Ectodermal cell (in vitro differentiated cells): Measurements from ENCODE around the gene MAT2B. TPM values are rescaled to one million over a fixed set of nuclear protein-coding genes. Genes with fewer than 3 reads are reported as not detected.

Source experiments
- H3K27ac ChIP-seq: 2 replicates; pipeline ENCODE4 v1.7.0; 2013; ENCODE audit warnings: mild to moderate bottlenecking, low read depth, low read length; ENCODE audit not compliant: insufficient read depth, poor library complexity, severe bottlenecking
- H3K27me3 ChIP-seq: 2 replicates; pipeline ENCODE4 v1.7.0; 2013; ENCODE audit warnings: mild to moderate bottlenecking, low read length; ENCODE audit not compliant: insufficient read depth, control insufficient read depth, poor library complexity, severe bottlenecking
- H3K36me3 ChIP-seq: one replicate; pipeline ENCODE4 v1.7.0; 2013; ENCODE audit warnings: low read length; ENCODE audit not compliant: control insufficient read depth, insufficient read depth
- H3K4me1 ChIP-seq: one replicate; pipeline ENCODE4 v1.7.0; 2013; ENCODE audit warnings: low read length; ENCODE audit not compliant: control insufficient read depth, insufficient read depth
- H3K4me3 ChIP-seq: 2 replicates; pipeline ENCODE4 v1.7.0; 2013; ENCODE audit warnings: low read depth, low read length, control low read depth; ENCODE audit not compliant: insufficient read depth
- H3K9me3 ChIP-seq: 2 replicates; pipeline ENCODE4 v1.7.0; 2013; ENCODE audit warnings: mild to moderate bottlenecking, low read length, moderate library complexity; ENCODE audit not compliant: control insufficient read depth
- WGBS, 2 experiments: methylation state at CpG; one replicate each; pipeline ENCODE4 v1.1.7; 2013; ENCODE audit warnings: missing lambda C conversion rate in 2 of 2; 5-methylcytosine and 5-hydroxymethylcytosine counted together
- polyA plus RNA-seq, 4 experiments: library from polyadenylated mRNA; stranded (reverse); fragments of 50-300 nt; gene quantifications; one replicate each; pipeline ENCODE4 v1.2.3, GENCODE V29; 2013

MAT2B gene
- polyA plus RNA-seq (2013, experiment 1 of 4) = 62.4 TPM
- polyA plus RNA-seq (2013, experiment 2 of 4) = 61.6 TPM
- 53.8 TPM for polyA plus RNA-seq (2013, experiment 3 of 4)
- polyA plus RNA-seq (2013, experiment 4 of 4) = 59.8 TPM

DNA sequence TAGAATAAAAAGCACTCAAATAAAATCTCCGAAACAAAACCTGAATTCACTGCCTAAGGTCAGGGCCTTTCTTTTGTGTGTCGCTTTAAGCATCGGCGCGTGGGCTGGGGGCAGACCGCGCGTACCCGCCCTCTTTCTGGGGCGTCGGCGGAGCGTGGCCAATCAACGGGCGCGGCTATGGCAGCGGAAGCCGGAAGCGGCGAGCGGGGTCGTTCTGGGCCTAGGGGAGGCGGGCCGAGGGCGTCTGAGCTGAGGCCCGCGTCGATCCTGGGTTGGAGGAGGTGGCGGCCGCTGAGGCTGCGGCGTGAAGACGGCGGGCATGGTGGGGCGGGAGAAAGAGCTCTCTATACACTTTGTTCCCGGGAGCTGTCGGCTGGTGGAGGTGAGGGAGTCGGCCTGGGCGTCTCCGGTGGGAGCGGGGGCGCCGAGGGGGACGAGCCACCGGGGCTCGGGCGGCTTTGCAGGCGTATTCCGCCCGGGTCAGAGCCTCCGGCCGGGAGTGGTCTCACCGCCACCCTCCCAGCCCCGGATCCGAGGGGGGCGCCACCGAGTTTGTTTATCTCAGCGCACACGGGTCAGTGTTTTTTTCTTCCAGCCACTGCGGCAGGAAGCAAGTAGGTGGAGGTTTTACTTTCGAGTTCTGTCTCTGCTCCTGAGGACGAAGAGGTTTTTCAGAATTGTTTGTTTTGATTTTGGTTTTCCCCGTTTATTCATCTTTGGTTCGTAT is at the start of gene MAT2B:
TSS of gene MAT2B (plus strand) at position 252 of the 727 bp plus-strand sequence. CDS start at position 320, 68 bp downstream.
- peaks cover 9% of the 10 kb centered on the region for H3K4me1 ChIP-seq
- WGBS, 2 experiments = 0 to 1% methylated on average over 64 of the region's 64 CpGs
- peak within 1 kb of the TSS; percentile 57 for H3K4me3 ChIP-seq
- H3K27me3 ChIP-seq = no peaks in the 10 kb centered on the region
- H3K9me3 ChIP-seq = no peaks in the 10 kb centered on the region
- H3K36me3 ChIP-seq = no peaks in the 10 kb centered on the region
- H3K27ac ChIP-seq = peak within 1 kb of the TSS; percentile 93

DNA sequence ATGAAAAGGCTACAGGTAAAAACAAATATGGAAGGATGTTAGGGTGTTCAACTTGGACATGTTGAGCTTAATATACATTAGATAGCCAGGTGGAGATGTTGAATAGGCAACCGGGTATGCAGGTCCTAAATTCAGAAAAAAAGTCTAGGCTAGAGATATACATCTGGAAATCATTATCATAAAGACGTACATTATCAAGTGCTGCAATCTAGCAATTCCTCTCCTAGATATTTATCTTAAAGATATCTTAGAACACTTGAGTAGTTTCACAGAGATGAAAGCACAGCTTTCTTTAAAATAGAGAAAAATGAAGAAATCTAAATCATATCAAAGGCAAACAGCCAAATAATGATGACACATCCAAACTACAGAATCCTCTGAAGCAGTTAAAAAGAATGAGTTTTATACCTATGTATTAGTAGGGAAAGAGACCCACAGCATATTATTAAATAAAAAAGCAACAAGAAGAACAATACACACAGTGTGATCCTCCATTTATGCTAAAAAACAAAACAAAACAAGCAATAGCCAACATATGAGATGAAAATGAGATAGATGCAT is 49.3 kb upstream of the MAT2B start:
- 89 to 96% methylated on average over 2 of the region's 2 CpGs for WGBS, 2 experiments
- Histone ChIP-seq H3K4me1 (peaks cover 4% of the 10 kb centered on the region), H3K36me3 (peaks cover 14% of the 10 kb centered on the region)

GRCh38 chr5:163456840-163457239 is 48.6 kb upstream of the MAT2B start:
- Histone ChIP-seq H3K4me1 (peaks cover 4% of the 10 kb centered on the region), H3K27me3 (no peaks in the 10 kb centered on the region), H3K9me3 (no peaks in the 10 kb centered on the region), H3K27ac (no peak overlapping the region), H3K36me3 (peaks cover 14% of the 10 kb centered on the region), H3K4me3 (no peak overlapping the region)
- 90 to 93% methylated on average over 7 of the region's 7 CpGs for WGBS, 2 experiments

More for the DNA sequence above, 49.3 kb upstream of the MAT2B start:
- Histone ChIP-seq H3K9me3 (no peaks in the 10 kb centered on the region), H3K27me3 (no peaks in the 10 kb centered on the region), H3K4me3 (no peak overlapping the region), H3K27ac (no peak overlapping the region)

- H3K4me1 ChIP-seq = peaks cover 4% of the 10 kb centered on the region
- H3K9me3 ChIP-seq = no peaks in the 10 kb centered on the region
- no peak overlapping the region for H3K27ac ChIP-seq
- peaks cover 14% of the 10 kb centered on the region for H3K36me3 ChIP-seq
- 49 to 55% methylated on average over 4 to 6 of the region's 6 CpGs for WGBS, 2 experiments
- peak overlapping the region; percentile 90 for H3K4me3 ChIP-seq
- no peaks in the 10 kb centered on the region for H3K27me3 ChIP-seq
These were observed 46.5 kb upstream of the MAT2B start for GRCh38 chr5:163458778-163459385.

DNA sequence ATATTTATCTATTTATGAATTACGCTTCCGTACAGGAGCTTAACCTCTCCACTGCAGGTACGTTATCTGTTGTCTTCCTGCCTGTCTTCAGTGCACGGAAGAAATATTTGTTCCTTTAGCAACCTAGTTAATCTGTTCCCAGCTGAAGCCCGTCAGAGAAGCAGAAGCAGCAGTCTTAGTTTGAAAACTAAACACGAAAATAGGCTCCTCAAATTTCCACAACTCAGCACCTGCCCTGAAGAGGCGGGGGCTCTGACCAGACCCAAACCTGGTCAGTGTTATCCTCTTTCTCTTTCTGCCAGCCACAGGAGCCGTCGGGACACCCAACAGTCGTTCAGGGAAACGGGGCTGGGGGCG is 46.0 kb upstream of the MAT2B start:
- WGBS, 2 experiments = 1 to 2% methylated on average over 12 of the region's 12 CpGs
- H3K36me3 ChIP-seq = peaks cover 14% of the 10 kb centered on the region
- peak overlapping the region; percentile 90 for H3K4me3 ChIP-seq
- H3K4me1 ChIP-seq = peaks cover 4% of the 10 kb centered on the region
- H3K9me3 ChIP-seq = no peaks in the 10 kb centered on the region
- H3K27me3 ChIP-seq = no peaks in the 10 kb centered on the region
- H3K27ac ChIP-seq = peak overlapping the region; percentile 100

DNA sequence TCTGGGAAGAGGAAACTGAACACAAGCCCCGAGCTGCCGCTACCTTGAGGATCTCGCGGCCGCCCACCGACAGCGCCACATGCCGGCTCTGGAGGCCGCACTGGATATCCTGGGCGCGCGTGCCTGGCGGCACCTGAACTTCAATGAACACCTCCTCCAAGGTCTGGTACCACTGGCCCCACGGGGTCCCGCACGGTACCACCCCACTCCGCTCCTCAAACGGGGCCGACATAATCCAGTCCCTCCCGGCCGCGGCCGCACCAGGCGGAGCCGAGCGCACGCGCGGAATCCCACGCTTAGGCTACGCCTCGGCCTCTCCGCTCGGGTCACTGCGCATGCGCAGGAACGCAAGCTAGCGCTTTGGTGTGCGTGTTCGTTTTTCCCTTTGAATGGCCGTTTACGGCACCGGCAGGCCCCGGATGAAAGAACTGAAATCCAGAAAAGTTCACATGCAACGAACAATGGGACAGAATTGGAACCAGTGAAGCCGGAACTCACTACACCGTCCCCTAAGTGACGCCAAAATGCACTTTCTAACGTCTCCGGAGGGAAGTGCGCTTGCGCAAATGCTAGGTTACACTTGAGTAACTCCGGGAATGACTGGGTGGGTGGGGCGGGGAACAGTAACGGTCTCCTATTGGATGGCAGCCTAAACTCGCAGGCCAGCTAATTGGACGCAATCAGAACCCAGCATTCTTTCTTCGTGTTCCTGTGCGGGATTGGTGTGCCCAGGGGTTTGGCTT is 45.4 kb upstream of the MAT2B start, which contains the start of gene NUDCD2:
TSS of gene NUDCD2 (minus strand) at position 284 of the 743 bp plus-strand sequence. CDS start at position 232, 52 bp downstream.
- Histone ChIP-seq H3K4me3 (peak within 1 kb of the TSS; percentile 90), H3K27me3 (no peaks in the 10 kb centered on the region), H3K9me3 (no peaks in the 10 kb centered on the region), H3K36me3 (peaks cover 11% of the 10 kb centered on the region), H3K27ac (peak within 1 kb of the TSS; percentile 100), H3K4me1 (peaks cover 4% of the 10 kb centered on the region)
- WGBS, 2 experiments = 0% methylated on average over 59 of the region's 59 CpGs

DNA sequence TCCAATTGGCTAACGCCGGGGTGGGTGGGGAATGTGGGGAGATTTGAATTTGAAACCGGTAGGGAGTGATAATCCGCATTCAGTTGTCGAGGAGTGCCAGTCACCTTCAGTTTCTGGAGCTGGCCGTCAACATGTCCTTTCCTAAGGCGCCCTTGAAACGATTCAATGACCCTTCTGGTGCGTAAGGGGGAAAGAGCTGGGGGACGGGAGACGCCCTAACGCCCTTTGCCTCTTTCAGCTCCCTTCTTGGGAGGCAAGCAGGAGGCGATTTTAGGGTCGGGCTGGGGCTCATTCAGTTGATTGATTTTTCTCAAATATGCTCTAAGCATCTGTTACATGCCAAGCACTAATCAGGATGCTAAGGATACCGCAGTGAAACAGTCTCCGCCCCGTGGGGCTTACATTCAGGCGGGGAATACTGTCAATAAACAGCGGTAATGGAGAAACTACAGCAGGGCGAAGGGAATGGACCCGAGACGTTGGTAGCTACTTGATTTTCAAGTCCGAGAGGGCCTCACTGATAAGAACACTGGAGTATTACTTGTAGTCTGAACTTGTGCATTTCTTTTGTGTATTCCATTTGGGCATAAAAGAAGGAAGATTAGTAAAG is 44.8 kb upstream of the MAT2B start, which contains the start of gene HMMR:
TSS of gene HMMR (plus strand) at position 71 of the 610 bp plus-strand sequence. CDS start at position 132, 61 bp downstream.
- H3K4me1 ChIP-seq = peaks cover 4% of the 10 kb centered on the region
- no peaks in the 10 kb centered on the region for H3K27me3 ChIP-seq
- H3K36me3 ChIP-seq = peaks cover 5% of the 10 kb centered on the region
- peak within 1 kb of the TSS; percentile 100 for H3K27ac ChIP-seq
- 0 to 1% methylated on average over 23 of the region's 23 CpGs for WGBS, 2 experiments
- H3K4me3 ChIP-seq = peak within 1 kb of the TSS; percentile 90
- H3K9me3 ChIP-seq = no peaks in the 10 kb centered on the region

- H3K4me3 ChIP-seq = no peak overlapping the region
- H3K4me1 ChIP-seq = peaks cover 4% of the 10 kb centered on the region
- H3K27me3 ChIP-seq = no peaks in the 10 kb centered on the region
- no peak overlapping the region for H3K27ac ChIP-seq
- H3K9me3 ChIP-seq = no peaks in the 10 kb centered on the region
- no peaks in the 10 kb centered on the region for H3K36me3 ChIP-seq
These were observed 42.4 kb upstream of the MAT2B start for GRCh38 chr5:163463063-163463435.

DNA sequence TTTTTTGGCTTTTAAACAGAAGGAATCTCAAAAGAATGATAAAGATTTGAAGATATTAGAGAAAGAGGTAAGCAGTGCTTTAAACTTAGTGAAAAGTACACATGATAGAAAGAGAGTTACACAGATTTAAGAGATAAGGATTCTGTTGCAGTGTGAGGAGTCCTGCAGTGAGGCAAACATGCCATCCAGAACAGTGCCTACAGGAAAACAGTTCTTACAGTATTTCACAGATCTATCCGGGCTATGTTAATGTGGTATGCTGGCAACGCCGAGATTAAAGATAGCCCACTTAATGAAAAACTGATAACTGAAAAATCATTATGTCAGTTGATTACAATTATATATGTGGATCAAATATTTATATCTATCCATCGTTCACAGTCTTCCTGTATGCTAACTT is 37.7 kb upstream of the MAT2B start:
- Histone ChIP-seq H3K36me3 (peaks cover 23% of the 10 kb centered on the region), H3K27me3 (no peaks in the 10 kb centered on the region), H3K27ac (no peak overlapping the region), H3K9me3 (no peaks in the 10 kb centered on the region), H3K4me1 (no peaks in the 10 kb centered on the region), H3K4me3 (no peak overlapping the region)
- 91 to 100% methylated on average over 3 to 4 of the region's 4 CpGs for WGBS, 2 experiments
